Activated naive CD8-positive, alpha-beta T cell treated with anti-CD3 and anti-CD28 coated beads, Interleukin-2, amount 10 ng/mL, durations not matched to agents 7 days and 5 days (primary cell): ENCODE results near the gene SOSTDC1. TPM values are rescaled to one million over a fixed set of nuclear protein-coding genes. Genes with fewer than 3 reads are reported as not detected.
"Not testable (repeated sequence)": the region's sequence is repeated elsewhere in the genome, so short reads cannot be mapped to it uniquely, and the experiment has no call there.

Source experiments
- ATAC-seq: fragments of 150-1000 bp; cut with Tn5 transposase; one replicate; pipeline ENCODE4 v1.10.0; 2021; ENCODE audit warnings: low read depth, moderate library complexity
- POLR2A ChIA-PET: fragments of 350-600 bp; sonication (Branson Sonifier 250); formaldehyde crosslinking; loops from one replicate; lab custom pipeline; 2021; ENCODE audit warnings: antibody characterized with exemption; lab: Charles Lee
- DNase-seq: peaks from one replicate; pipeline ENCODE4 v3.0.0; 2021
- H3K27ac Mint-ChIP-seq: one replicate; pipeline ENCODE4 v1.8.0; 2022; ENCODE audit warnings: mild to moderate bottlenecking, mixed read lengths
- H3K27me3 Mint-ChIP-seq: one replicate; pipeline ENCODE4 v1.8.0; 2022; ENCODE audit warnings: mild to moderate bottlenecking, moderate library complexity, mixed read lengths
- H3K36me3 Mint-ChIP-seq: one replicate; pipeline ENCODE4 v1.8.0; 2021; ENCODE audit warnings: mild to moderate bottlenecking, mixed read lengths
- H3K4me1 Mint-ChIP-seq: one replicate; pipeline ENCODE4 v1.8.0; 2021; ENCODE audit warnings: mixed read lengths
- H3K4me3 Mint-ChIP-seq: one replicate; pipeline ENCODE4 v1.8.0; 2022; ENCODE audit warnings: mild to moderate bottlenecking, moderate library complexity, mixed read lengths
- H3K9me3 Mint-ChIP-seq: one replicate; pipeline ENCODE4 v1.8.0; 2021; ENCODE audit warnings: mixed read lengths
- total RNA-seq, 2 experiments: library from RNA; stranded (reverse); gene quantifications; one replicate each; pipeline ENCODE4 v1.2.3, GENCODE V29; 2021

Gene SOSTDC1
- total RNA-seq, 2 experiments from 2014 or later: not detected

- ATAC-seq: no peak
- POLR2A ChIA-PET: no interaction called here
- Mint-ChIP-seq H3K27ac (no peak overlapping the region), H3K4me3 (no peak overlapping the region), H3K27me3 (peaks cover 4% of the 10 kb centered on the region), H3K4me1 (no peaks in the 10 kb centered on the region), H3K36me3 (no peaks in the 10 kb centered on the region), H3K9me3 (no peaks in the 10 kb centered on the region)
- DNase-seq: no peak
Measured at GRCh38 chr7:16447876-16448275, 17.7 kb downstream of the SOSTDC1 start.

- Mint-ChIP-seq H3K36me3 (no peaks in the 10 kb centered on the region), H3K27ac (no peak overlapping the region), H3K9me3 (no peaks in the 10 kb centered on the region), H3K4me3 (no peak overlapping the region), H3K4me1 (no peaks in the 10 kb centered on the region), H3K27me3 (no peaks in the 10 kb centered on the region)
- no peak for DNase-seq
- no peak for ATAC-seq
- POLR2A ChIA-PET: no interaction called here
Measured at GRCh38 chr7:16446508-16446907, 19.0 kb downstream of the SOSTDC1 start.

- H3K9me3 Mint-ChIP-seq, DNase-seq, H3K27ac Mint-ChIP-seq, H3K36me3 Mint-ChIP-seq, H3K27me3 Mint-ChIP-seq, H3K4me3 Mint-ChIP-seq, H3K4me1 Mint-ChIP-seq, POLR2A ChIA-PET, ATAC-seq: not testable (repeated sequence)
Measured at GRCh38 chr7:16443871-16444270, 21.7 kb downstream of the SOSTDC1 start.

DNA sequence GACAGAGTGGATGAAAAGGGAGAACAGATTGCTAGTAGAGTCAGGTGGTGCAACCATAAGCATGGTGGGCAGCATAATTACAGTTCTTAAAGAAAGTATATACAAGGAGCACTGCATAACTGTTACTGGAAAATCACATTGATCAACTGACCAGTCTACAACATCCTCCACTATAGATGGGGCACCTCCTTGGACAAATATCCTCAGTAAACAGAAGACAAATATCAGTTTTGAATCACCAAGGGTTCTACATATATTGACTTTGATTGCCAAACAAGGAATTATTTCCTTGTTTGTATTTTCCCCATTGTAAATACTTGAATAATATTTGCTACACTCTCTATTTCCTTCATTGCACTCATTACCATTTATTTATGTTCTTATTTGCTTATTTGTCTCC, 26.6 kb downstream of the SOSTDC1 start:
- POLR2A ChIA-PET: no interaction called here
- Mint-ChIP-seq H3K9me3 (peaks cover 1% of the 10 kb centered on the region), H3K4me3 (no peak overlapping the region), H3K27ac (no peak overlapping the region), H3K36me3 (no peaks in the 10 kb centered on the region), H3K4me1 (no peaks in the 10 kb centered on the region), H3K27me3 (no peaks in the 10 kb centered on the region)
- no peak for DNase-seq
- no peak for ATAC-seq

- DNase-seq: no peak
- H3K27ac Mint-ChIP-seq: no peak overlapping the region
- POLR2A ChIA-PET: no interaction called here
- no peaks in the 10 kb centered on the region for H3K27me3 Mint-ChIP-seq
- peaks cover 1% of the 10 kb centered on the region for H3K9me3 Mint-ChIP-seq
- H3K36me3 Mint-ChIP-seq: no peaks in the 10 kb centered on the region
- ATAC-seq: no peak
- H3K4me3 Mint-ChIP-seq: no peak overlapping the region
- H3K4me1 Mint-ChIP-seq: peaks cover 6% of the 10 kb centered on the region
Measured at GRCh38 chr7:16436306-16436705, 29.2 kb downstream of the SOSTDC1 start.

- H3K4me1 Mint-ChIP-seq: peaks cover 6% of the 10 kb centered on the region
- POLR2A ChIA-PET: interaction anchor here (4.0 kb wide), 1 partner anchor 13 kb away, joined by 11 read pairs; the partner anchor contains the start of gene CRPPA
- H3K9me3 Mint-ChIP-seq: no peaks in the 10 kb centered on the region
- ATAC-seq (no peak), DNase-seq (no peak)
- H3K4me3 Mint-ChIP-seq: no peak overlapping the region
- H3K27me3 Mint-ChIP-seq: no peaks in the 10 kb centered on the region
- no peaks in the 10 kb centered on the region for H3K36me3 Mint-ChIP-seq
- H3K27ac Mint-ChIP-seq: no peak overlapping the region
Measured at GRCh38 chr7:16433568-16434122, 31.9 kb downstream of the SOSTDC1 start.

DNA sequence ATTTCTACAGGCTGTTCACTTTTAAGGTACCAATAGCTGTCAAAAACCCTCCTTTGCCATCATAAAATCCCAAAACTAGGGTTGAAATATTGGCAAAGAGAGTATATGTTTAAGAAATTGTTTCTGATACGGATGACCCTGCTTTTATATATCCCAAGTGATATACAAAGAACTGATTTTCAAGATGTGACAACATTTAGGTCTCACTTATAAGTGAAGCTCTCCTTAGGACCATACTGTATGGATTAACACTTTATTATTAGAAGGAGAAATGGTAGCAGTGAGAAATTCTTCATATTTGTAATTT, 33.2 kb downstream of the SOSTDC1 start:
- DNase-seq: no peak
- H3K27ac Mint-ChIP-seq: no peak overlapping the region
- no peak for ATAC-seq
- H3K4me1 Mint-ChIP-seq: peaks cover 6% of the 10 kb centered on the region
- POLR2A ChIA-PET: interaction anchor here (1.8 to 4.0 kb wide), 2 partner anchors 11 to 132 kb away, joined by 4 to 11 read pairs; partner anchors contain the start of gene CRPPA
- H3K27me3 Mint-ChIP-seq: no peaks in the 10 kb centered on the region
- no peaks in the 10 kb centered on the region for H3K9me3 Mint-ChIP-seq
- H3K4me3 Mint-ChIP-seq: no peak overlapping the region
- no peaks in the 10 kb centered on the region for H3K36me3 Mint-ChIP-seq

GRCh38 chr7:16431646-16432424, 33.7 kb downstream of the SOSTDC1 start:
- H3K4me1 Mint-ChIP-seq: peaks cover 6% of the 10 kb centered on the region
- H3K27ac Mint-ChIP-seq: no peak overlapping the region
- DNase-seq (no peak), ATAC-seq (peak; percentile 75)
- H3K27me3 Mint-ChIP-seq: no peaks in the 10 kb centered on the region
- H3K36me3 Mint-ChIP-seq: no peaks in the 10 kb centered on the region
- no peak overlapping the region for H3K4me3 Mint-ChIP-seq
- no peaks in the 10 kb centered on the region for H3K9me3 Mint-ChIP-seq
- POLR2A ChIA-PET: interaction anchor here (1.8 to 4.0 kb wide), 2 partner anchors 11 to 133 kb away, joined by 4 to 11 read pairs; partner anchors contain the start of gene CRPPA

- Mint-ChIP-seq H3K9me3 (no peaks in the 10 kb centered on the region), H3K27me3 (peaks cover 2% of the 10 kb centered on the region), H3K36me3 (no peaks in the 10 kb centered on the region), H3K4me3 (no peak overlapping the region), H3K27ac (no peak overlapping the region), H3K4me1 (peaks cover 6% of the 10 kb centered on the region)
- POLR2A ChIA-PET: no interaction called here
- DNase-seq (no peak), ATAC-seq (no peak)
Measured at GRCh38 chr7:16430133-16430532, 35.4 kb downstream of the SOSTDC1 start.

GRCh38 chr7:16428672-16429071, 36.9 kb downstream of the SOSTDC1 start:
- Mint-ChIP-seq H3K9me3 (no peaks in the 10 kb centered on the region), H3K27me3 (peaks cover 2% of the 10 kb centered on the region), H3K4me3 (no peak overlapping the region), H3K27ac (no peak overlapping the region), H3K36me3 (no peaks in the 10 kb centered on the region), H3K4me1 (peaks cover 4% of the 10 kb centered on the region)
- ATAC-seq (no peak), DNase-seq (no peak)
- POLR2A ChIA-PET: no interaction called here

DNA sequence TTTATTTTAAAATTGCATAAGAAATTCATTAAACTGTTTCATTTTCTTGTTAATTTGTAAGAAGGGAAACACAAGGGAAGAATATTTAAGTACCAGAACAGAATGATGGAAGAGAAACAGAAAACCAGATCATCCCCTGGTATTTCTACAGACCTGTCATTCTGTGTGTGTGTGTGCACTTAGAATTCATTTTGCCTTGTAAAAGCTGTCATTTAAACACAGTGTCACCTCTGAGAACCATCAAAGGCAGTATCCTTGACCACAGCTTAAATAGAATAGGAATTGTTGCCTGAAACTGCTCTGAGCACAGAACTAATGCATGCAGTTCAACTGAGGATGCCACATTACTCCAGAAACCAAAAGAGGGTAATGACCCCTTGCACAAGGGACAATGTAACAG, 37.4 kb downstream of the SOSTDC1 start:
- POLR2A ChIA-PET: no interaction called here
- Mint-ChIP-seq H3K9me3 (no peaks in the 10 kb centered on the region), H3K27ac (no peak overlapping the region), H3K4me3 (no peak overlapping the region), H3K36me3 (no peaks in the 10 kb centered on the region), H3K27me3 (peaks cover 2% of the 10 kb centered on the region), H3K4me1 (peaks cover 1% of the 10 kb centered on the region)
- ATAC-seq (no peak), DNase-seq (no peak)

GRCh38 chr7:16423761-16424160, 41.8 kb downstream of the SOSTDC1 start:
- no peak for ATAC-seq
- Mint-ChIP-seq H3K4me3 (no peak overlapping the region), H3K36me3 (peaks cover under 1% of the 10 kb centered on the region), H3K27ac (no peak overlapping the region), H3K4me1 (peaks cover 13% of the 10 kb centered on the region), H3K27me3 (peaks cover 2% of the 10 kb centered on the region), H3K9me3 (no peaks in the 10 kb centered on the region)
- POLR2A ChIA-PET: no interaction called here
- no peak for DNase-seq

DNA sequence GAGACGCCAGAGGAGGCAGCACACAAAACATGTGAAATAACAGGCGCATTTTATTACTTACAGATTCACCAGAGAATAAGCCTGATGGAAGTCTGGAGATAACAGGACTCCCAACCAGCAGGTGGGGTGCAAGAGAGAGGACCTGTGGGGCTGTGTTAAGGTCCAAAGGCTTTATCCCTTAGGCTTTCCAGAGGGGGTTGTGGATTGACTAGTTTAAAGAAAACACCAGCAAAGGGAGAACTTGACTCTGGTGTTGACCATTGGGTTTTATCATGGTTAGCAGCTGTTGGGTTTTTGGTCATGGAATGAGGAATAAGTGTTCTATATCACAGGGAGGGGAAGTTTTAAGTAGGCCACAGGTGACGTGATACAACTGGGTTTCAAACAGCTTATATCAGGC, 42.6 kb downstream of the SOSTDC1 start:
- POLR2A ChIA-PET: no interaction called here
- no peak overlapping the region for H3K4me3 Mint-ChIP-seq
- DNase-seq (no peak), ATAC-seq (no peak)
- no peak overlapping the region for H3K27ac Mint-ChIP-seq
- peaks cover 5% of the 10 kb centered on the region for H3K36me3 Mint-ChIP-seq
- H3K9me3 Mint-ChIP-seq: peaks cover 4% of the 10 kb centered on the region
- H3K27me3 Mint-ChIP-seq: peaks cover 2% of the 10 kb centered on the region
- H3K4me1 Mint-ChIP-seq: peaks cover 13% of the 10 kb centered on the region

DNA sequence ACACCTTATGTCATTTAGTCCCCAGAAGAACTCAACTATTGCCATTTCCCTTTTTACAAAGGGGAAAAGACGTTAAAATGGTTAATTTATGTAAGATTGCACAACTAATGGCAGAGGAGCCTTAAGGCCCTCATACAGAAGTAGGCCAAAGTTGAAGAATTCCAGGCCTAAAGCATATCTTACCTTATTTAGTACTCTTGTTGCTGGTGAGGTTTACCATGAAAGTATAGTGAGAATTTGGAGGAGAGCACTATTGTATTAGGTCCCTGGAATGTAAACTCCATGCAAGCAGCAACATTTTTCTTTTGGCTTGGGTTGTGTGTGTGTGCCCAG, 43.5 kb downstream of the SOSTDC1 start:
- H3K4me1 Mint-ChIP-seq: peaks cover 13% of the 10 kb centered on the region

More for the DNA sequence above, 43.5 kb downstream of the SOSTDC1 start:
- peak overlapping the region; percentile 52 for H3K27ac Mint-ChIP-seq
- peaks cover 5% of the 10 kb centered on the region for H3K36me3 Mint-ChIP-seq
- H3K4me3 Mint-ChIP-seq: peak overlapping the region; percentile 70
- DNase-seq: no peak
- no peak for ATAC-seq
- POLR2A ChIA-PET: interaction anchor here (2.0 to 2.7 kb wide), 2 partner anchors 11 to 224 kb away, joined by 11 to 23 read pairs; partner anchors contain the start of genes ANKMY2 and BZW2
- peaks cover 4% of the 10 kb centered on the region for H3K9me3 Mint-ChIP-seq
- peaks cover 2% of the 10 kb centered on the region for H3K27me3 Mint-ChIP-seq
